NT2/D1 (cell line): ENCODE results near the gene IL17C.
A peak's percentile ranks its signal among the peaks of the same experiment; 100 is the strongest.

ENCODE experiments used
- DNase-seq: peaks from one replicate; pipeline ENCODE4 v3.0.0-alpha.2; 2011; ENCODE audit warnings: low read depth, low spot score
- H3K27me3 ChIP-seq: 2 replicates; pipeline ENCODE4 v1.6.0; 2011; ENCODE audit warnings: mild to moderate bottlenecking; ENCODE audit not compliant: insufficient read length, insufficient read depth
- H3K36me3 ChIP-seq: 2 replicates; pipeline ENCODE4 v1.6.1; 2011; ENCODE audit warnings: mild to moderate bottlenecking, low read length, mixed read lengths; ENCODE audit not compliant: insufficient read depth, insufficient read length
- H3K4me1 ChIP-seq: 2 replicates; pipeline ENCODE4 v1.5.1; 2011; ENCODE audit not compliant: insufficient read depth, insufficient read length
- H3K4me3 ChIP-seq: 2 replicates; pipeline ENCODE4 v1.5.1; 2011; ENCODE audit warnings: low read depth; ENCODE audit not compliant: insufficient read length
- H3K9ac ChIP-seq: 2 replicates; pipeline ENCODE4 v1.6.0; 2011; ENCODE audit warnings: low read depth; ENCODE audit not compliant: insufficient read length
- H3K9me3 ChIP-seq: 2 replicates; pipeline ENCODE4 v1.5.1; 2011; ENCODE audit warnings: mild to moderate bottlenecking, low read length; ENCODE audit not compliant: insufficient read depth
- SUZ12 ChIP-seq: IDR thresholded peaks from 2 replicates; pipeline ENCODE4 v1.6.1; 2011; ENCODE audit not compliant: insufficient read length, insufficient read depth; ENCODE audit errors: extremely low read depth
- YY1 ChIP-seq: IDR thresholded peaks from 2 replicates; pipeline ENCODE4 v1.6.1; 2011; ENCODE audit not compliant: insufficient read length, insufficient read depth
- ZNF274 ChIP-seq: IDR thresholded peaks from 2 replicates; pipeline ENCODE4 v1.6.1; 2011; ENCODE audit warnings: mild to moderate bottlenecking, low read depth, low read length

The IL17C gene

DNA sequence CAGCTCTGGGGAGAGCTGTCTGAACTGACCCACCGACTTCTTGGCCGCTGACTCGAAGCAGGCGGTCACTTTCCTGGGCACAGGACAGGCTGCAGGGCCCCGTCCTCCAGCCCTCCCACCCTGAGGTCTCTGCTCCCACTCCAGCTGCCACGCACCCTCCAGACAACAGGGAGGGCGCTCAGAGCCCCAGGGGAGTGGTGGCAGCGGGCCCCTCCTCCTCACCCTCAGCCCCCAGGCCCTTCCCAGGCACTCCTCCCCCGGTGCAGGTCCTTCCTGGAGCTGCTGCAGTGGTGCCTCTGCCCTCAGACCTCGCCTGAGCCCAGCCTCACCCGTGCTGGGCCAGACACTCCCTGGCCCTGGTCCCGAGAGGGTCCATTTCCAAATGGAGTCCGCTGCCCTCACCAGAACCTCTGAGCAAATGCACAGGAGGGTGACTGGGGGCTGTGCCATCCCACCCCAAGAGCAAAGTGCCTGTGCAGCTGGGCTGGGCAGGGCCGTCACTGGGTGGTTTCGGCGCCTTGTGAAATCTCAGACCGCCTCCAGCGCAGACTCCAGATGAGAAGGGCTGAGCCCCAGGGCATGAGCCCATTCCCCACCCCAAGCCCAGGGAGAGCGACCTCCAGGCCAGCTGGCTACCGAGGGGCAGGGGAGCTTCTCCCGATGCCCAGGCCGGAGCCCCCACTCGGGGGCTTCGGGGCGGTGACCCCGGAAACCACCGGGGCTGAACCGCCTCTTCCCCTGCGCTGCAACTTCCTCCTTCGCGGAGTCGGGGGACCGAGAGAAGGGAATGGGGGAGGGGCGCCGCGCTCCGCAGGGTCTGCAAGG lies 11.8 kb downstream of the IL17C start:
- H3K9me3 ChIP-seq = no peaks in the 10 kb centered on the region
- peak overlapping the region; percentile 76 for H3K4me3 ChIP-seq
- TF ChIP-seq YY1 (no peak), ZNF274 (no peak), SUZ12 (no peak)
- H3K4me1 ChIP-seq = peaks cover 17% of the 10 kb centered on the region
- H3K9ac ChIP-seq = peak overlapping the region; percentile 94
- no peak for DNase-seq
- peaks cover 70% of the 10 kb centered on the region for H3K36me3 ChIP-seq
- H3K27me3 ChIP-seq = no peaks in the 10 kb centered on the region

DNA sequence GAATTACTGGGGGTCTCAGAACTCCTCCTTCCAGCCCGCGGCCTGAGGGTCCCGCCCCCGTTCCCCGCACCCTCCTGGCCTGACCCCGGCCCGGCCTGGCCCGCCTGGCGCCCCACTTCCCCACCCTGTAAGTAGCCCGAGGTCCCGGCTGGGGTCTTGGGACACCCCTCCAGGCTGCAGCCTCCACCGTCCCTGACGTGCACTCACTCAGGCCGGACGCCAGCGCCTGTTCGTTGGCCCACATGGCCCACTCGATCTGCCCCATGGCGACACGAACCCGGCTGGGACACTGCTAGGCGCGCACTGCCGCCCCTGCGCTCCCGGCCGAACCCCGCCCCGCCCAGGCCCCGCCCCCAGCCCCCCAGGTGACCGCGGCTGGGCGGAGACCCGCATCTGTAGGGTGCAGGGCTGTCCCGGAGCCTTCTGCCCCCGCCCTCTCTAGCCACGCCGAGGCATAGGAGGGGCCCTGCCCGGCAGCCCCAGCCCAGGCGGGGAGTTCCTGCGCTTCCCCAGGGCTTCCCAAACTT lies 12.4 kb downstream of the IL17C start, which contains the start of gene CYBA:
CYBA (minus strand) TSS at position 305 of the 527 bp plus-strand sequence; CDS start at position 265, 40 bp downstream.
- DNase-seq = no peak
- H3K36me3 ChIP-seq = peaks cover 70% of the 10 kb centered on the region
- H3K4me1 ChIP-seq = peaks cover 18% of the 10 kb centered on the region
- H3K4me3 ChIP-seq = peak within 1 kb of the TSS; percentile 76
- H3K27me3 ChIP-seq = no peaks in the 10 kb centered on the region
- TF ChIP-seq SUZ12 (no peak), ZNF274 (no peak), YY1 (no peak)
- peak within 1 kb of the TSS; percentile 94 for H3K9ac ChIP-seq
- no peaks in the 10 kb centered on the region for H3K9me3 ChIP-seq

DNA sequence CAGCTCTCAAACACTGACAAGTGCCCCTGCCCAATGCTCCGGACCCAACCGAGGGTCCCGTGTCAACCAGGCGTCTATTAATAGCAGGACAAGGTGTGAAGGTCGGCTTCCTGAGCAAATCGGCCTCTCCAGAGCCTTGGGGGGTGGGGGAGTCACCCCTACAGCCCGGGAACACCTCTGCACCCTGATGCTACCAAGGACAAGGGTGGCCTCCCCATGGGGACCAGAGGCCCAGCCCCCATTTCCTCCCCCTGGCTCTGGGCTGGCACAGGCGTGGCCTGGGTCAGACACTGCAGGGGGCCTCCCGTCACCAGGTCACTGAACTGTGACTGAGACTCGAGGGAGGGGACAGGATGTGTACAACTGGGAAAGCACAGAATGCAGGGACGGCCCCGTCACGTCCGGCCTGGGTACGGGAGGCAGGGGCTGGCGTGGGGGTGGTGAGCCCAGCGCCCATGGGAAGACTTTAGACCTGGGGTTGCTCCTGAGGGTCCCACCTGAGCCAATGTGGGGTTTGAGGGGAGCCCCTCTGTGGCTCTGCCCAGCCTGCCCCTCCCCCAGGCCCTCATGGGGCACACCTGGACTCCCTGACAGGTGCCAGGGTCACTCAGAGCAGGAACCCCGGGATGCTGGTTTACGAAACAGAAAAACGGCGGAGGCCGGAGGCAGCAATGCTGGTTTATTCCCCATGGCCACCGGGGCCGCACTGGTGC lies 13.1 kb downstream of the IL17C start:
- no peak for DNase-seq
- no peaks in the 10 kb centered on the region for H3K27me3 ChIP-seq
- TF ChIP-seq SUZ12 = no peak
- no peak for TF ChIP-seq ZNF274
- TF ChIP-seq YY1 = no peak
- peak overlapping the region; percentile 30 for H3K4me3 ChIP-seq
- H3K4me1 ChIP-seq = peaks cover 23% of the 10 kb centered on the region
- peaks cover 70% of the 10 kb centered on the region for H3K36me3 ChIP-seq
- H3K9me3 ChIP-seq = no peaks in the 10 kb centered on the region
- peak overlapping the region; percentile 81 for H3K9ac ChIP-seq

DNA sequence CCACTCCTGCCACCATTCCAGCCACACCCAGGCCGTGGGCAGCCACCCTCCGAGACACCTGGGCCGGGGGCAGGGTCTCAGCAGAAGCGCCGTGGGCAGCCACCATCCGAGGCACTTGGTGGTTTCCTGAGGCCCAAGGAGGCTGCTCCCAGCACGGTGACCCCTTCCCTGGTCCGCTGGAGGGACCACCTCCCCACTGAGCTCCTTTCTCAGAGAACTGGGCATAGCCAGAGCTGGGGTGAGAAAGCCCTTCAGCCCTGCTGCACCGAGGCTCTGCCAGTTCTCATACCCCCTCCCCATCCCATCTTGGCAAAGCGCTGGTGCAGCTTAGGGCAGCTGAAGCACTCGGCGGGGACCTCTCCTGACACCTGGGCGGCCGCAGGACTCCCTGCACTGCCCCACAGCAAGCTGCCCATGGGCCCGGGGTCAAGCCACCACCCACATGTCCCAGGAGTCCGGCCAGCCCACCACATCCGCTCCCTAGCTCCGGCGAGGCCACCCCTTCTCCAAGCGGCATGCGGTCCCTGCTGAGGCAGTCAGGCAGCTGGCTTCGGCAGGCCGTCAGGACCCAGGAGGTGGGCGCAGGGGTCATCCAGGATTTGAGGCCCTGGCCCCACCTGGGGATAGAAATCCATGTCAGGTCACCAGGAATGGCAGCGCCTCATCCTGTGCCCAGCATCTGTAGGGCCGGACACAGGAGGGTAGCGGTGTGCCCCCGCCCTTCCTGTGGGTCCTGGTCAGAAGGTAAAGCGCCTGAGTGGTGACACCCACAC lies 13.8 kb downstream of the IL17C start:
- Histone ChIP-seq H3K4me1 (peaks cover 24% of the 10 kb centered on the region), H3K36me3 (peaks cover 73% of the 10 kb centered on the region), H3K9me3 (no peaks in the 10 kb centered on the region), H3K4me3 (no peak overlapping the region), H3K27me3 (no peaks in the 10 kb centered on the region), H3K9ac (no peak overlapping the region)
- TF ChIP-seq ZNF274 (no peak), SUZ12 (no peak), YY1 (no peak)
- DNase-seq = no peak

DNA sequence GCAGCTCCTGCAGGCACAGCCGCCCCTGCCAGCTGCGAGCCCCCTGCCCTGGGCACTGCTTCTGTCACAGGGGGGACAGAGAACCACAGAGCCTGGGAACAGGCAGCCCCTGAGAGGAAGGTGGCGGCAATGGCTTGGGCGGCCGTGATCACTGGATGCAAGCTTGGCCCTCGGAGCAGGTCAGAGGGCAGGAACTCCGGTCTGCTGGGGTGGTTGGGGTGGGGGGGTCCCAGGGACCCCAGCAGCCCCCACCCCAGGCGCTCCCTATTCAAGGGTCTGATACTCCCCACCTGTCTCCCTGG lies 14.3 kb downstream of the IL17C start:
- no peaks in the 10 kb centered on the region for H3K27me3 ChIP-seq
- no peak overlapping the region for H3K4me3 ChIP-seq
- H3K36me3 ChIP-seq = peaks cover 74% of the 10 kb centered on the region
- no peak for TF ChIP-seq YY1
- no peak for TF ChIP-seq ZNF274
- TF ChIP-seq SUZ12 = no peak
- H3K9ac ChIP-seq = no peak overlapping the region
- DNase-seq = no peak
- peaks cover 21% of the 10 kb centered on the region for H3K4me1 ChIP-seq
- no peaks in the 10 kb centered on the region for H3K9me3 ChIP-seq

DNA sequence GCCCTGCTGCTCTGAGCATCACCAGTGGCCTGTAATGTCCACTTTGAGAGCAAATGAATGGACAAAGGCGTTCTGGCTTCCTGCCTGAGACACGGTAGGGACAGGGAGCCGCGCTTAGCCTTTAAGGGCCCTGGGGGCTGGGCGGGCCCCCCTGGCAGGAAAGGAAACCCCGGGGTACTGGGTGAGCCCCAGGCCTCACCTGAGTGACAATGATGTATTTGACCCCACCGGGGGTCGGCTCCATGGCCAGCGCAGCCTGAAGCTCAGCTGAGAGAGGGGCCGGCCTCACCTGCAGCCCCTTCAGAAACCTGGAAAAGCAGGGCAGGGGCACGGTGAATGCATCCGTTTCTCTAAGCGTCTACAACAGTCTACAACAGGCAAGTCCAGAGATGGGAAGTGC lies 14.7 kb downstream of the IL17C start:
- Histone ChIP-seq H3K9ac (no peak overlapping the region), H3K36me3 (peaks cover 74% of the 10 kb centered on the region), H3K4me1 (peaks cover 18% of the 10 kb centered on the region), H3K4me3 (no peak overlapping the region), H3K9me3 (no peaks in the 10 kb centered on the region), H3K27me3 (no peaks in the 10 kb centered on the region)
- no peak for DNase-seq
- TF ChIP-seq ZNF274 (no peak), YY1 (no peak), SUZ12 (no peak)
